Right renal pelvis (tissue), 4 donors: ENCODE results near the gene ITGA2B. TPM values are rescaled to one million over a fixed set of nuclear protein-coding genes. Genes with fewer than 3 reads are reported as not detected.
A peak's percentile ranks its signal among the peaks of the same experiment; 100 is the strongest.
"Not testable (repeated sequence)": the region's sequence is repeated elsewhere in the genome, so short reads cannot be mapped to it uniquely, and the experiment has no call there.

ENCODE experiments used
- DNase-seq, 4 donors: peaks; one replicate each; pipeline ENCODE4 v3.0.0-alpha.2; 2013; ENCODE audit warnings: low read depth in 4 of 4, low spot score in 3 of 4, missing footprints in 1 of 4
- polyA plus RNA-seq, 4 donors: library from polyadenylated mRNA; unstranded; fragments of 120-200 nt; gene quantifications; one replicate each; pipeline ENCODE4 v1.2.1, GENCODE V29; 2013; ENCODE audit not compliant: insufficient read length in 4 of 4

The ITGA2B gene
- polyA plus RNA-seq, 4 donors, result 4.0 to 8.9 (median 5.3) TPM

- no peak for DNase-seq
These were observed 14.9 kb downstream of the ITGA2B start for GRCh38 chr17:44374306-44375195.

- no peak for DNase-seq
These were observed 17.4 kb downstream of the ITGA2B start for GRCh38 chr17:44372036-44372435.

GRCh38 chr17:44369414-44370023 lies 19.9 kb downstream of the ITGA2B start:
- not testable (repeated sequence) for DNase-seq

- DNase-seq, result not testable (repeated sequence)
These were observed 20.8 kb downstream of the ITGA2B start for GRCh38 chr17:44368391-44369243.

- no peak for DNase-seq
These were observed 22.0 kb downstream of the ITGA2B start for GRCh38 chr17:44367231-44367979.

GRCh38 chr17:44365051-44365450 lies 24.4 kb downstream of the ITGA2B start:
- DNase-seq, result not testable (repeated sequence)

GRCh38 chr17:44363613-44364159 lies 25.8 kb downstream of the ITGA2B start, which contains the start of gene FAM171A2:
TSS of gene FAM171A2 (minus strand) at chr17:44363853. CDS start at chr17:44363714, 139 bp downstream.
- no peak for DNase-seq

- DNase-seq, result no peak
These were observed 26.4 kb downstream of the ITGA2B start for GRCh38 chr17:44362949-44363612.

- DNase-seq, result no peak
These were observed 26.9 kb downstream of the ITGA2B start for GRCh38 chr17:44362459-44362948.

- DNase-seq, result no peak
These were observed 27.9 kb downstream of the ITGA2B start for GRCh38 chr17:44361292-44362260.

- DNase-seq, result peak in 1 of 4 donors; percentile 81
These were observed 28.6 kb downstream of the ITGA2B start for GRCh38 chr17:44360826-44361225.

- no peak for DNase-seq
These were observed 29.3 kb downstream of the ITGA2B start for GRCh38 chr17:44360144-44360533.

- no peak for DNase-seq
These were observed 29.8 kb downstream of the ITGA2B start for GRCh38 chr17:44359458-44360143.

GRCh38 chr17:44359006-44359405 lies 30.4 kb downstream of the ITGA2B start:
- DNase-seq, result no peak

- no peak for DNase-seq
These were observed 31.4 kb downstream of the ITGA2B start for GRCh38 chr17:44358066-44358465.

- no peak for DNase-seq
These were observed 33.2 kb downstream of the ITGA2B start for GRCh38 chr17:44356241-44356640.

- DNase-seq, result no peak
These were observed 33.8 kb downstream of the ITGA2B start for GRCh38 chr17:44355642-44356099.
